Activated naive CD8-positive, alpha-beta T cell treated with anti-CD3 and anti-CD28 coated beads for 36 hours (primary cell): ENCODE measurements around the gene A1CF. TPM values are rescaled to one million over a fixed set of nuclear protein-coding genes. Genes with fewer than 3 reads are reported as not detected.
"Not testable (repeated sequence)": the region's sequence is repeated elsewhere in the genome, so short reads cannot be mapped to it uniquely, and the experiment has no call there.

Experiments used
- DNase-seq: peaks from one replicate; pipeline ENCODE4 v3.0.0; 2021
- H3K27ac Mint-ChIP-seq: one replicate; pipeline ENCODE4 v1.8.0; 2022; ENCODE audit warnings: mild to moderate bottlenecking, moderate library complexity, mixed read lengths
- H3K27me3 Mint-ChIP-seq: one replicate; pipeline ENCODE4 v1.8.0; 2022; ENCODE audit warnings: mild to moderate bottlenecking, mixed read lengths
- H3K36me3 Mint-ChIP-seq: one replicate; pipeline ENCODE4 v1.8.0; 2021; ENCODE audit warnings: mild to moderate bottlenecking, mixed read lengths
- H3K4me1 Mint-ChIP-seq: one replicate; pipeline ENCODE4 v1.8.0; 2021; ENCODE audit warnings: mixed read lengths
- H3K4me3 Mint-ChIP-seq: one replicate; pipeline ENCODE4 v1.8.0; 2022; ENCODE audit warnings: mild to moderate bottlenecking, moderate library complexity, mixed read lengths
- H3K9me3 Mint-ChIP-seq: one replicate; pipeline ENCODE4 v1.8.0; 2022; ENCODE audit warnings: mixed read lengths
- total RNA-seq, 2 experiments: library from RNA; stranded (reverse); gene quantifications; one replicate each; pipeline ENCODE4 v1.2.3, GENCODE V29; 2021

The A1CF gene
- total RNA-seq, result not detected

DNA sequence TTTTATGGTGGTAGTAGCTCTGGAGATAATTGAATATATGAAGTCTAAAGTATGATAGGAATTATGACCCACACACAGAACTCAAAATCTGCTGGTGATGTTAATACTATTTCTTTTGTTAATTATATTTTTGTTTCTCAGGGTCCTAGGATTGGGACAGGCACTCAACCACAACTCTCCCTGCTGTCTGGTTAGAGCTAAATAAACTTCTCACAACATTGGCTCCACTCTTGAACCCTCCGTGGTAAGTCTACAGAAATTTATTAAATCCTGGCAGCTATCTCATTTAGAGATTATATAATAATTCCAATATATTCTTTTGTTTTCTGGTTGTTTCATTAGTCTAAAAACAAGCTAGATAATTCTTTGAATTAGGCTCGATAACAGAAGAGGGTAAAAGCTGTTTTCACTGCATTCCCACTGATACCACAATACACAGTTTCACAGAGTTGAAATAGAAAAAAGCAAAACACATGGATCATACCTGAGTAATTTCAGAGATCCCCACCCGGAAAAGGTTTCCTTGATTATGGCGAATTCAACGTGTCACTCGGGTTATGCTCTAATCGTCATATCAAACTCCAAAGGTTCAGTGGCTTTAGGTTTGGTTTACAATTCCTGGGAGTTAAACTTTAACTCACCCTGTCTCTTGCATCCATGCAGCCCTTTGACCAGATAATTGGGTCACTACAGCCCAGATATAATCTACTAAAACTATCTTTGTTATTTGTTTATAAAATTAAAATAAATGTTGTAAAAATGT lies at the start of gene A1CF:
TSS of gene A1CF (minus strand) at position 531 of the 763 bp plus-strand sequence. CDS start 25,687 bp downstream, outside the sequence.
- no peak for DNase-seq
- H3K27ac Mint-ChIP-seq, result no peak within 1 kb of the TSS
- no peaks in the 10 kb centered on the region for H3K4me1 Mint-ChIP-seq
- H3K4me3 Mint-ChIP-seq, result no peak within 1 kb of the TSS
- H3K27me3 Mint-ChIP-seq, result peaks cover 27% of the 10 kb centered on the region
- H3K36me3 Mint-ChIP-seq, result no peaks in the 10 kb centered on the region
- H3K9me3 Mint-ChIP-seq, result no peaks in the 10 kb centered on the region

GRCh38 chr10:50931948-50932431 lies 46.6 kb upstream of the A1CF start:
- Mint-ChIP-seq H3K27ac (no peak overlapping the region), H3K4me3 (no peak overlapping the region), H3K27me3 (peaks cover 4% of the 10 kb centered on the region), H3K36me3 (no peaks in the 10 kb centered on the region), H3K4me1 (no peaks in the 10 kb centered on the region), H3K9me3 (no peaks in the 10 kb centered on the region)
- no peak for DNase-seq

DNA sequence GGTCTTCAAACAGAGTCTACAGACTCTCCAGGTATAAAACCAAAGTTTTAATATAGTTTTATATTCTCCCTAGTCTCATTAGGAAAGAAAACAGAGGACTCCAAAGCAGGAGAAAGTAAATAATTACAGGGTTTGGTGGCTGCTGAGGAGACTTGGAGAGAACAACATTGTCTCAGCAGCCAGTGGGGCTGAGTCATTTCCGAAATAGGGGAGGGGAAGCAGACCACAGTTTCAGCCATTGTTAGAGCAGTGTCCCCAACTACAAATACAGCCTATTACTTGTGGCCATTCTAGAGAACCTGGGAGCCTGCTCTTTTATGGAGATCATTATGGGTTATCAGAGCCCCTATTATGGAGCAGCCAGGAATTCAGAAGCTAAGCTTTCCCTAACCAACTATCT lies 44.2 kb upstream of the A1CF start:
- Mint-ChIP-seq H3K4me3 (no peak overlapping the region), H3K27ac (no peak overlapping the region), H3K9me3 (no peaks in the 10 kb centered on the region), H3K27me3 (peaks cover 4% of the 10 kb centered on the region), H3K4me1 (no peaks in the 10 kb centered on the region), H3K36me3 (no peaks in the 10 kb centered on the region)
- DNase-seq, result no peak

- Mint-ChIP-seq H3K36me3 (no peaks in the 10 kb centered on the region), H3K4me3 (no peak overlapping the region), H3K27me3 (no peaks in the 10 kb centered on the region), H3K27ac (no peak overlapping the region), H3K4me1 (no peaks in the 10 kb centered on the region), H3K9me3 (peaks cover 7% of the 10 kb centered on the region)
- no peak for DNase-seq
Measured at GRCh38 chr10:50928190-50928552, 42.7 kb upstream of the A1CF start.

DNA sequence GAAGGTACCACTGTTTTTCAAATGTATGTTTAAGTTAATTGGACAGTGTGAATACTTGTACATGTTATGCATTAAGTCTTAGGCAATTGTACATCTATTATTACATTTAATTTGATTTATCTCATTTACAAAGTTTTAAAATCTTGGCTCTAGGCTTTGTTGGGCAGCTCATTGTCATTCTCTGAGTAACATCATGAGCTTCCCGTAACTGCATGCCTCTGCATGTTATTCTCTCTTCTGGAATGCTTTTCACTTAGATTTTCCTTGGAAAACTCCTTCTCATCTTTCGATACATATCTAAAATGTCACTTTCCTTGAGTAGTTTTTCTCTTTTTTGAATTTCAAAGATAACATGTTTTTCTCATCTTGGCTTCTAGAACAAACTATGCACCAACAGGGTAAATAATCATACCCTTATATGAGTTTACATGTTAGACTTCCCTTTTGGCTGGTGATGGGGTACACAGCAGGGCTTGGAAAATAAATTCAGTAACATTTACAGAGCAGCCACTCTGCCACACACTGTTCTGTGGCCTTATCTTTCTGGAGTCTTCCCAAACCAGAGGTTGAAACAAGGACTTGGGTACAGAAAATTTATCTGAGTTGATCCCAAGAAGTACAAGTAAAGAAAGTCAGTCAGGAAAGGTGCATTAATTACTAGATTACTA lies 42.2 kb upstream of the A1CF start:
- Mint-ChIP-seq H3K36me3 (no peaks in the 10 kb centered on the region), H3K9me3 (peaks cover 7% of the 10 kb centered on the region), H3K4me1 (no peaks in the 10 kb centered on the region), H3K4me3 (no peak overlapping the region), H3K27me3 (no peaks in the 10 kb centered on the region), H3K27ac (no peak overlapping the region)
- no peak for DNase-seq

DNA sequence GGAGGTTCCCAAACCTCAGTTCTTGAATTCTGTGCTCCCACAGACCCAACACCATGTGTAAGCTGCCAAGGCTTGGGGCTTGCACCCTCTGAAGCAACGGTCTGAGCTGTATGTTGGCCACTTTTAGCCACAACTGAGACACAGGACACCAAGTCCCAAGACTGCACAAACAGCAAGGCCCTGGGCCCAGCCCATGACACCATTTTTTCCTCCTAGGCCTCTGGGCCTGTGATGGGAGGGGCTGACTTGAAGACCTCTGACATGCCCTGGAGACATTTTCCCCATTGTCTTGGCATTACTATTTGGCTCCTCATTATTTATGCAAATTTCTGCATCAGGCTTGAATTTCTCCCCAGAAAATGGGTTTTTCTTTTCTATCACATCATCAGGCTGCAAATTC lies 38.0 kb upstream of the A1CF start:
- DNase-seq, H3K27ac Mint-ChIP-seq, H3K4me3 Mint-ChIP-seq, H3K36me3 Mint-ChIP-seq, H3K9me3 Mint-ChIP-seq, H3K27me3 Mint-ChIP-seq, H3K4me1 Mint-ChIP-seq: not testable (repeated sequence)

GRCh38 chr10:50919010-50919409 lies 33.6 kb upstream of the A1CF start:
- H3K4me3 Mint-ChIP-seq, result no peak overlapping the region
- H3K27me3 Mint-ChIP-seq, result peaks cover 5% of the 10 kb centered on the region
- peaks cover 4% of the 10 kb centered on the region for H3K9me3 Mint-ChIP-seq
- DNase-seq, result no peak
- H3K27ac Mint-ChIP-seq, result no peak overlapping the region
- H3K36me3 Mint-ChIP-seq, result no peaks in the 10 kb centered on the region
- no peaks in the 10 kb centered on the region for H3K4me1 Mint-ChIP-seq

DNA sequence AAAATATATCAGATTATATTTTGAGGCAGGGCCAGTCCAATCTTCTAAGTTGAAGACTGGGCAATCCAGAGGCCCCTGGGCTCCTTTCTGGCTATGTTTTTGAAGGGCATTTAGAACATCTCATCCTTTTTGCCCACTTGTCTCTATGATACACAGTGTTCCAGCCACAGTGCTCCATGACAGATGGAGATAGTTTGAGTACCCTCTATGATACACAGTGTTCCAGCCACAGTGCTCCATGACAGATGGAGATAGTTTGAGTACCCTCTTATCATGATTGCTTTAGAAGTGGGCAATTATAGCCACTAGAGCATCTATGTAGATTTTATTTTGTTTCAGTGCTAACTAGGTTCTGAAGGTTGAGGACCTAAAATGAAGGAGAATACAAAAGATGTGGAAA lies 33.1 kb upstream of the A1CF start:
- DNase-seq, result no peak
- Mint-ChIP-seq H3K27me3 (peaks cover 5% of the 10 kb centered on the region), H3K36me3 (no peaks in the 10 kb centered on the region), H3K4me1 (no peaks in the 10 kb centered on the region), H3K27ac (no peak overlapping the region), H3K9me3 (no peaks in the 10 kb centered on the region), H3K4me3 (no peak overlapping the region)

GRCh38 chr10:50917486-50917885 lies 32.1 kb upstream of the A1CF start:
- peaks cover 5% of the 10 kb centered on the region for H3K27me3 Mint-ChIP-seq
- no peak for DNase-seq
- no peaks in the 10 kb centered on the region for H3K36me3 Mint-ChIP-seq
- peaks cover 3% of the 10 kb centered on the region for H3K9me3 Mint-ChIP-seq
- no peak overlapping the region for H3K4me3 Mint-ChIP-seq
- H3K27ac Mint-ChIP-seq, result no peak overlapping the region
- H3K4me1 Mint-ChIP-seq, result no peaks in the 10 kb centered on the region

DNA sequence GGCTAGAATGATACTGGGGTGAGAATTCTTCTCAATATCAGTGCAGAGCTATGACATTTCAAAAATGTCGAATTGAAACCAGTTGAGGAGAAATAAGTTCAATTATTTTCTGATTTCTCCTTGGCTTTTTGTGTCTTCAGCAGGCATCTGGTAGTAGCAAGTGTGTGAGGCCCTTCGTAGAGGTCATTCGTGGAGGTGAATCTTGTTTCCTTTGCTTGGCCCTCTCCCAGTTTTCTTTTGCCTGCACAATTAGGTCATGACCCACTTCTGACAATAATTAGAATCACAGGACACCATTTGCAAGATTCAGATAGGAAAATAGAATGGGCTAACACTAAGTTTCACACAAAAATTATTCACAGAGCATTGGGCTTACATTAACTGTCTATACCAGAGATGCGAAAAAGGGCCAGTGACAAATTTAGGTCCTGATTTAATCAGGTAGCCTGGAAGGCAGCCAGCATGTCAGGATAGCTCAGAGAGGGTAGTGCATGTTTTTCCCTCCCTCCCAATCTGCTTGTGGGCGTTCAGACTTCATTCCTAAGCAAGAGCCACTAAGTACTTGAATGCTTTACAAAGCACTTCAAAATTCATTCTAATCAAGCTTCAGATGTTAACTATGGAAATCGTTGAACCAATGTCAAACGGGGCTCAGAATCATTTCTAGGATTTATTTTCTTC lies 24.0 kb upstream of the A1CF start:
- H3K4me1 Mint-ChIP-seq, result no peaks in the 10 kb centered on the region
- H3K27ac Mint-ChIP-seq, result no peak overlapping the region
- H3K9me3 Mint-ChIP-seq, result peaks cover 3% of the 10 kb centered on the region
- DNase-seq, result no peak
- no peak overlapping the region for H3K4me3 Mint-ChIP-seq
- H3K27me3 Mint-ChIP-seq, result no peaks in the 10 kb centered on the region
- no peaks in the 10 kb centered on the region for H3K36me3 Mint-ChIP-seq

DNA sequence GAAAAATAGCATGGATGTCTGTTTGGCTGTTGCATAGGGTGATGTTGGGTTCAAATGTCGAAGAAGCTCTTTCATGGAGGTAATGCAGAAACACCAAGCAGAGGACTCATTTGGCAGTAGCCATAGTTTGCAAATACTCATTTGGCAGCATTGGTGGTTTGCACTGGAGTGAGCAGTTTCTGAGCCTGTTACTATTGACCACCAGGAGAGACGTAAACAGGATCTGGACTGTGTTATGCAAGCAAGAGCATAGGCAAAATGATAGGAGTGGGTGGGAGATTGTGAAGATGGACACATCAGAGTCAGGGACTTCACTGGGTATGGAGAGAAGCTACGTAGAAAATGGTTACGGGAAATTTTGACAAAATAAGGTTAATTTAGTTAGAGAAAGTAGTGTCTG lies 22.9 kb upstream of the A1CF start:
- Mint-ChIP-seq H3K36me3 (no peaks in the 10 kb centered on the region), H3K27me3 (peaks cover 1% of the 10 kb centered on the region), H3K4me3 (no peak overlapping the region), H3K9me3 (peaks cover 3% of the 10 kb centered on the region), H3K4me1 (no peaks in the 10 kb centered on the region), H3K27ac (no peak overlapping the region)
- no peak for DNase-seq

GRCh38 chr10:50905797-50906196 lies 20.4 kb upstream of the A1CF start:
- not testable (repeated sequence) for H3K4me1 Mint-ChIP-seq, H3K9me3 Mint-ChIP-seq, H3K36me3 Mint-ChIP-seq, H3K27ac Mint-ChIP-seq, H3K27me3 Mint-ChIP-seq, H3K4me3 Mint-ChIP-seq, DNase-seq

- no peak overlapping the region for H3K27ac Mint-ChIP-seq
- H3K4me3 Mint-ChIP-seq, result no peak overlapping the region
- no peaks in the 10 kb centered on the region for H3K9me3 Mint-ChIP-seq
- H3K36me3 Mint-ChIP-seq, result no peaks in the 10 kb centered on the region
- DNase-seq, result no peak
- H3K4me1 Mint-ChIP-seq, result no peaks in the 10 kb centered on the region
- H3K27me3 Mint-ChIP-seq, result peaks cover 22% of the 10 kb centered on the region
Measured at GRCh38 chr10:50896721-50897120, 11.3 kb upstream of the A1CF start.

DNA sequence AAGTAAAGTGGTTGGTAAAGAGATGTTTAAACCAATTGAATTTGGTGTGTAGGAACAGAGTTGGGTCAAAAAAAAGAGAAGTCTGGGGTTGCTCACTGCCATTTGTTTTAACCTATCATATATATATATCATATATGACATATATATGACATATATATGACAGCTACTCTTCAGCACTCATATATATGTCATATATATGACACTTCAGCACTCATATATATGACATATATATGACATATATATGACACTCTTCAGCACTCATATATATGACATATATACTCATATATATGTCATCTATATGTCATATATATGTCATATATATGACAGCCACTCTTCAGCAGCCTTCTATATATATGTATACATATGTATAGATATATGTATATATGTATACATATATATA lies 8.9 kb upstream of the A1CF start:
- H3K9me3 Mint-ChIP-seq, result no peaks in the 10 kb centered on the region
- no peak overlapping the region for H3K27ac Mint-ChIP-seq
- peaks cover 14% of the 10 kb centered on the region for H3K27me3 Mint-ChIP-seq
- no peaks in the 10 kb centered on the region for H3K36me3 Mint-ChIP-seq
- H3K4me1 Mint-ChIP-seq, result no peaks in the 10 kb centered on the region
- no peak overlapping the region for H3K4me3 Mint-ChIP-seq
- DNase-seq, result no peak

DNA sequence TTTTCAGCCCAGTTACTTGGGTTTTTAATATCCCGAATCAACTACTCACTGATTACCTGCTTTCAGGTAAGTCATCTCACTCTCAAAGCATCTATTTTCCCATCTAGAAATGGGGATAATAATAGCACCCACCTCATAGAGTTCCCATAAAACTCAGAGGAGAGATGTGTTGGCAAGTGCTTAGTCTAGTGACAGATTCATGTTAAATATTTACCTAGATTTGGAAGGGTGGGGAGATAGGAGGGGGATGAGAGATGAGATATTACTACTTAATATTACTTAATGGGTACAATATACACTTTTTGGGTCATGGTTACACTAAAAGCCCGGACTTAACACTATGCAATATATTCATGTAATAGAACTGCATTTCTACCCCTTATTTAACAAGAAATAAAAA lies 7.0 kb upstream of the A1CF start:
- H3K4me3 Mint-ChIP-seq, result no peak overlapping the region
- no peak overlapping the region for H3K27ac Mint-ChIP-seq
- H3K4me1 Mint-ChIP-seq, result no peaks in the 10 kb centered on the region
- no peak for DNase-seq
- H3K36me3 Mint-ChIP-seq, result no peaks in the 10 kb centered on the region
- H3K9me3 Mint-ChIP-seq, result no peaks in the 10 kb centered on the region
- H3K27me3 Mint-ChIP-seq, result peaks cover 9% of the 10 kb centered on the region
